Measurements from ENCODE around the gene KRTAP19-2.
"Not testable (repeated sequence)": the region's sequence is repeated elsewhere in the genome, so short reads cannot be mapped to it uniquely, and the experiment has no call there.

KRTAP19-2 gene, protein sequence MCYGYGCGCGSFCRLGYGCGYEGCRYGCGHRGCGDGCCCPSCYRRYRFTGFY

GRCh38 chr21:30487336-30487735, at the start of gene KRTAP19-2:
KRTAP19-2 (minus strand) TSS chr21:30487436; CDS start chr21:30487348, 88 bp downstream.
- no peak for DNase-seq (ENCODE audit: low read depth)

GRCh38 chr21:30518876-30519275, 31.6 kb upstream of the KRTAP19-2 start:
- DNase-seq (ENCODE audit: low read depth), result no peak
- H3K4me3 ChIP-seq (ENCODE audit: low read depth, low read length), result no peak overlapping the region

More at GRCh38 chr21:30487336-30487735, at the start of gene KRTAP19-2:
- H3K4me3 ChIP-seq (ENCODE audit: low read depth, low read length), result no peak within 1 kb of the TSS

DNA sequence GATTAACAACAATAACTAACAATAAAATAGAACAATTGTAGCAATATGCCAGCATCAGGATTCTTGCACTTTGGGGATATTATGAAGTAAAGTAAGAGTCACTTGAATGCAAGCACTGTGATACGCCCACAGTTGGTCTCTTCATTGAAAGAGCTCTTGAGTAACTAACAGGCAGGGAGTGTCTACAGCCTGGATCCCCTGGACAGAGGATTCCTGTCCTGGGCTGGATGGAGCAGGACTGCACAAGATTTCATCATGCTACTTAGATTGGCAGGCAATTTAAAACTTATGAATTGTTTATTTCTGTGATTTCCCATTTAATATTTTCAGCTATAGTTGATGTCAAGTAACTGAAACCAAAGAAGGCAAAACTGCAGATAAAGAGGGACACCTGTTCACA, 28.4 kb upstream of the KRTAP19-2 start:
- H3K4me3 ChIP-seq (ENCODE audit: low read depth, low read length), result no peak overlapping the region
- no peak for DNase-seq (ENCODE audit: low read depth)

DNA sequence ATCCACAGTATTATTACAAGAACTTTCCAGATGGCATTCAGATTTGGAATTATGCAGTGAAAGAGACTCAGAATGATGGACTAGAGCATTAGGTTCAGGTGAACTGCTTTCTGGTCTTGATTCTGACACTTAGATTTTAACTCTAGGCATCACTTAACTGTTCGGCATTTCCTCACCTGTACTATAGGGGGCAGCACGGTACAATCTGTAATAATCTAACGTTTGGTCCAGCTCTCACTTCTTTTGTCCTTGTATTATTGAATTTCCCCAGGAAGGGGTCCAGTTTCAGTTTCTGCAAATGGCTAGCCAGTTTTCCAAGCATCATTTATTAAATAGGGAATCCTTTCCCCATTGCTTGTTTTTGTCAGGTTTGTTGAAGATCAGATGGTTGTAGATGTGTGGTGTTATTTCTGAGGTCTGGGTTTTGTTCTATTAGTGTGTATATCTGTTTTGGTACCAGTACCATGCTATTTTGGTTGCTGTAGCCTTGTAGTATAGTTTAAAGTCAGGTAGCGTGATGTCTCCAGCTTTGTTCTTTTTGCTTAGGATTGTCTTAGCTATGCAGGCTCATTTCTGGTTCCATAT, 18.5 kb upstream of the KRTAP19-2 start:
- not testable (repeated sequence) for H3K4me3 ChIP-seq (ENCODE audit: low read depth, low read length); DNase-seq (ENCODE audit: low read depth)

DNA sequence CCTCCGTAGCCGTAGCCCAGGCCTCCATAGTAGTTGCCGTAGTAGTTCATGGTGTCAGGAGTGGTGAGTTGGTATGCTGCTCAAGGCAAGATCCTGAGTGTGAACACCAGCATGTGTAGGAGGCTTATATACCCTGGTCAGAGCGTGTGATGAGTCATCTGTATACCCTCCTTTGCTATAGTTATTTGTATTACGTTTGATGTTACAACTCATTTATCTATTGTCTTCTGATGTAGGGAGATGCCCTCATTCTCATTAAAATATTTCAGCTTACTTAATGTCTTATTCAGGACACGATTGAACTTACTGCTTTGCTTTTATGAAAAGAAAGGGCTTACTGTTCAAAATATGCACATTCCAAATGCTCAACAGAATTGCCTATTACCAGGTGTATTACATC, 14.8 kb upstream of the KRTAP19-2 start, which contains the start of gene KRTAP19-5:
KRTAP19-5 (minus strand) TSS at position 101 of the 400 bp plus-strand sequence; CDS start at position 50, 51 bp downstream.
- DNase-seq (ENCODE audit: low read depth), result no peak
- no peak within 1 kb of the TSS for H3K4me3 ChIP-seq (ENCODE audit: low read depth, low read length)

DNA sequence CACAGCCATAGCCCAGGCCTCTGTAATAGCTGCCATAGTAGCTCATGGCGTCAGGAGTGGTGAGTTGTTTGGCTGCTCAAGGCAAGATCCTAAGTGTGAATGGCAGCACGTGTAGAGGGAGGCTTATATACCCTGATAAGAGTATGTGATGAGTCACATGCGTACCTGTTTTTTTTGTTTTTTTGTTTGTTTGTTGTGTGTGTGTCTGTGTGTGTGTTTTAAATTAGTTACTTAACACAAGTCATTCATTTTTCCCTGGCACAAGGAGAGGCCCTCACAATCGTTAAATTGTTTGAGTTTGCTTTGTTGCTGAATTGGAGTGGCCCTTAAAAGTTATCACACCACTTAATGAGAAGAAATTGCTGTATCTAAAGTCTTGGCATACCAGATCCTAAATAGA, 9.8 kb upstream of the KRTAP19-2 start, which contains the start of gene KRTAP19-4:
KRTAP19-4 (minus strand) TSS at position 101 of the 400 bp plus-strand sequence; CDS start at position 46, 55 bp downstream.
- DNase-seq (ENCODE audit: low read depth), result no peak
- no peak within 1 kb of the TSS for H3K4me3 ChIP-seq (ENCODE audit: low read depth, low read length)

GRCh38 chr21:30491963-30492428, 4.8 kb upstream of the KRTAP19-2 start, which contains the start of gene KRTAP19-3:
KRTAP19-3 (minus strand) TSS chr21:30492013; CDS start chr21:30491957, 56 bp downstream.
- DNase-seq (ENCODE audit: low read depth), result no peak

DNA sequence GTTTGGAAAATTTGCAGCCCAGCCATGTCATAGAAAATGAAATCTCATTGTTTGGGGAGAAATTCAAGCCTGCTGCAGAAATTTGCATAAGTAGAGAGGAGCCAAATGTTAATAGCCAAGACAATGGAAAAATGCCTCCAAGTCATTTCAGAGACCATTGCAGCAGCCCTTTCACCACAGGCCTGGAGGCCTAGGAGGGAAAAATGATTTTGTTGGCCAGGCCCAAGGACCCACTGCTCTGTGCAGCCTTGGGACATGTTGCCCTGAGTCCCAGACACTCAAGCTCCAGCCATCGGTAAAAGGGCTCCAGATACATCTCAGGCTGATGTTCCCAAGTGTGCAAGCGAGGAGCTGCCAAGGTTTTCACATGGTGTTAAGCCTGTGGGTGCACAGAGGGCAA, 1.1 kb downstream of the KRTAP19-2 start:
- no peak overlapping the region for H3K4me3 ChIP-seq (ENCODE audit: low read depth, low read length)
- no peak for DNase-seq (ENCODE audit: low read depth)

More at GRCh38 chr21:30491963-30492428, 4.8 kb upstream of the KRTAP19-2 start, which contains the start of gene KRTAP19-3:
- H3K4me3 ChIP-seq (ENCODE audit: low read depth, low read length), result no peak within 1 kb of the TSS

- no peak overlapping the region for H3K4me3 ChIP-seq (ENCODE audit: low read depth, low read length)
- no peak for DNase-seq (ENCODE audit: low read depth)
Measured at GRCh38 chr21:30482130-30482529, 5.1 kb downstream of the KRTAP19-2 start.

DNA sequence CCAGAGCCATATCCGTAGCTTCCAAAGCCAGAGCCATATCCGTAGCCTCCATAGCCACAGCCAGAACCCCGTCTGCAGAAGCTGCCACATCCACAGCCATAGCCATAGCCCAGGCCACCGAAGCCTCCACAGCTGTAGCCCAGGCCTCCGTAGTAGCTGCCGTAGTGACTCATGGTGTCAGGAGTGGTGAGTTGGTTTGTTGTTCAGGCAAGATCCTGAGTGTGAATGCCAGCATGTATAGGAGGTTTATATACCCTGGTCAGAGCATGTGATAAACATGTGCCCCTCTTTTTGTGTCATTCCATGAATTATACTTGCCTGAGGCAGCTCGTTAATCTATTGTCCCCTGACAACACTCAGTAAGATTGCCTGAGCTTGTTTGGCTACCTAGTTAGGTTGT, 7.1 kb downstream of the KRTAP19-2 start, which contains the start of gene KRTAP19-1:
KRTAP19-1 (minus strand) TSS at position 223 of the 400 bp plus-strand sequence; CDS start at position 173, 50 bp downstream.
- H3K4me3 ChIP-seq (ENCODE audit: low read depth, low read length), result no peak within 1 kb of the TSS
- DNase-seq (ENCODE audit: low read depth), result no peak

DNA sequence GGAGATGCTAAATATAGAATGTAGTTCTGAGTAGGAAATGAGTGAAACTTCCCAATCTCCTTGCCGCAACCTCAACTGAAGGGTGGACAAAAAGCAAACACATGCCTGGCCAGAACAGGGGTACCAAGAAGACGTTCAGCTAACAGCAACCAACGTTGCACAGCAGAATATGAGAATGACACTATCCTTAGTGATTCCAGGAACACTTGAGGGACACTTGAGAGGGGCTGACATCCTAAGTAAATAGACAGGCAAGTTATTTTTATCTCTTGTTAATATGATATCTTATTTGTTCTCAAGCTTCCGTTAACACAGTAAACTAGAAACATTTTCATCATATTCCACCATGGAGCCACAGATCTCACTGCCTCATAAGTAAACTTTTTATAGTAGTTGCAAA, 8.0 kb downstream of the KRTAP19-2 start:
- no peak for DNase-seq (ENCODE audit: low read depth)
- H3K4me3 ChIP-seq (ENCODE audit: low read depth, low read length), result no peak overlapping the region

DNA sequence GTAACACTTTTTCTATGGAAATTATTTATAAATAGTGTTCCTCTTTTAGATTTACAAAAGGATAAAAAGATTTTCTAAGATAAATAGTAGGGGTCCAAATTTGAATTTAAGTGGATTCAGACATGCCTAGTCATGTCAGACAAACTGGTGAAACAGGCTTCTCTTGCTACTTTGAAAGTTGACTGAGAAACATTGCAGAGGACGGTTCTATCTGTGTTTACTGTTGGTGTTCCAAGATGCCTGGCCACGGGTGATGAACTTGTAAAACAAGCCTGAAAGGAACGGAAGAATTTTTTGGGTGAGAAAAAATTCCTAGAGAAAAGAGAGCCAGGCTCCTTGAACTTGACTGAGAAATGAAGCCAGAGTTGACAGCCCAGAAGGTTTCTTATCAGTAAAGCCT, 9.2 kb downstream of the KRTAP19-2 start:
- DNase-seq (ENCODE audit: low read depth), result no peak
- no peak overlapping the region for H3K4me3 ChIP-seq (ENCODE audit: low read depth, low read length)

DNA sequence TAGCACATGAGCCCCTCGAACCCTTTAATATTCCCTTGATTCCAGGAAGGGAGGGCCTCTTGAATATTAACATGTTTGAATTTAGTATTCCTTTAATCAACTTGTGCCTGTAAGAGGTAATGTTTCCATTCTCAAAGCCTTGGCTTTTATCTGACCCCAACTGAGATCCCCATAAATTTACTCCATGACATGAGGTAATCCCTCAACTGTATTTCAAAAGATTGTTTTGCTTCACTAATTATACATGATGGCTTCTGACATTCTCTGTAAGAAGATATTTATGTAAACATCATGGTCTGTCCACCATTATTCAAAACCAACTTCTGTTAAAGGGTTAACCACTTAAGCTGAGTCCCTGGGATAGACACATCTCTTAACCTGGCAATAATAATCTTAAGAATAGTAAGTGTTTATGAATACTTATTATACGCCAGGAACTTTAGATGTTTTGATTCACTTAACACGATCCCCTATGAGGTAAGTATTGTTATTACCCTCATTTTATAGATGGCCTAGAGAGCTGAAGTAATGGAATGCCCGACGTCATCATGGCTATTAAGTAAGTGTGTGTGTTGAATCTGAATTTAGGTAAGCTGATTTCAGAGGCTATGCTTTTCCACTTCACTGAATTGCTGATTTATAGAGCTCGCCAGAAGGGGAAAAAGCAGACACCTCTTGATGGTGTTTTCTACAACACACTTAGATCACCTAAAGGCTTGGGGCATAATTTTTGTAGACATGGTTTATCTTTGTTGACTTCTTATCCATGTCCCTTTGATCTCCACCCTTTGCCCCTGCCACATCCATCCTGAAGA, 18.1 kb downstream of the KRTAP19-2 start:
- DNase-seq (ENCODE audit: low read depth), result no peak

GRCh38 chr21:30463713-30464112, 23.5 kb downstream of the KRTAP19-2 start:
- DNase-seq (ENCODE audit: low read depth), result no peak

More for the DNA sequence above, 18.1 kb downstream of the KRTAP19-2 start:
- no peak overlapping the region for H3K4me3 ChIP-seq (ENCODE audit: low read depth, low read length)

GRCh38 chr21:30448514-30448913, 38.7 kb downstream of the KRTAP19-2 start:
- no peak for DNase-seq (ENCODE audit: low read depth)
- no peak overlapping the region for H3K4me3 ChIP-seq (ENCODE audit: low read depth, low read length)

More at GRCh38 chr21:30463713-30464112, 23.5 kb downstream of the KRTAP19-2 start:
- no peak overlapping the region for H3K4me3 ChIP-seq (ENCODE audit: low read depth, low read length)

DNA sequence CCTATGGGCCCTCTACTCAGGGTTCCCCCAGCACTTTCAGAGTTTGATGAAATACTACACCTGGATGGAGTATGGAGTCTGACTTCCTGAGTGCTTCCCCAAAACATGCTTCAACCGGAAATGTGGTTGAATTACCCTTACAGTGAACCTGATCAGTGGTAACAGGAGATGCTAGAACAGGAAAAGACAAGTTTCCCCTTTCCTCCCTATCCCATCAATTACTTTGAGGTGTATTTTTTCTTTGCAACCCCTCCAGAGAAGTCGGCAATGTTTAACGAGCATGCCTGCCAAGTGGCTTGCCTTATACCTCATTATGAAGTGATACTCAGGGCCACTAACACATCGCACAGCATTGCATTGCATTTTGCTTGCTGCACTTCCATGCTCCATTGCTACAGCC, 40.2 kb downstream of the KRTAP19-2 start:
- DNase-seq (ENCODE audit: low read depth), result no peak
- no peak overlapping the region for H3K4me3 ChIP-seq (ENCODE audit: low read depth, low read length)

- H3K4me3 ChIP-seq (ENCODE audit: low read depth, low read length), result no peak overlapping the region
- no peak for DNase-seq (ENCODE audit: low read depth)
Measured at GRCh38 chr21:30444204-30444603, 43.0 kb downstream of the KRTAP19-2 start.

- no peak for DNase-seq (ENCODE audit: low read depth)
- no peak overlapping the region for H3K4me3 ChIP-seq (ENCODE audit: low read depth, low read length)
Measured at GRCh38 chr21:30443226-30443625, 44.0 kb downstream of the KRTAP19-2 start.

DNA sequence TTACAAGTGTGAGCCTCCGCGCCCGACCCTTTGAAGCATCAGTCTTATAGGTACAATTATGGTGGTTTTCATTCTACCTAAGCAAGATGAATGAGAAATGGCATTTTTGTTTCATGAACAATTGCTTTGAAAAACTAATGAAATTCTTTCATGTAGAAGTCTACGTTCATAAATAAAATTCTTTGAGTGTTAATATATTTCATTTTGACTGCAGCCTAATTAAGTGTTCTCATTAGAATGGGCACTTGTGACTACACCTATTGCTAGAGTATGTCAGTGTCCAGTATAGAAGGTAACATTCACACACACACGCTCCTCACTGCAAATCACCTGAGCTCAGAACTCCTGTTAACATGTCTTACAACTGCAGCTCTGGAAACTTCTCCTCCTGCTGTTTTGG, 47.3 kb downstream of the KRTAP19-2 start, which contains the start of gene KRTAP15-1:
KRTAP15-1 (plus strand) TSS at position 301 of the 400 bp plus-strand sequence; CDS start at position 354, 53 bp downstream.
- DNase-seq (ENCODE audit: low read depth), result no peak
- H3K4me3 ChIP-seq (ENCODE audit: low read depth, low read length), result no peak within 1 kb of the TSS

All from skeletal muscle cell (primary cell).